ENCODE data around the gene ATP9A.

GRCh38 chr20:51625105-51625504, 143.1 kb downstream of the ATP9A start:
- no peak for TF ChIP-seq EZH2phosphoT487 (IDR thresholded peaks at IDR 0.05; ENCODE audit: borderline replicate concordance, low read length)
- no peak for TF ChIP-seq CTCF (IDR thresholded peaks at IDR 0.05; ENCODE audit: low read depth, low read length, poor library complexity, severe bottlenecking)

All from DOHH2 (cell line).